ELR (cell line): ENCODE data around the gene CIC.
A peak's percentile ranks its signal among the peaks of the same experiment; 100 is the strongest.
"Not testable (repeated sequence)": the region's sequence is repeated elsewhere in the genome, so short reads cannot be mapped to it uniquely, and the experiment has no call there.

Experiments
- DNase-seq: peaks from one replicate; pipeline ENCODE4 v3.0.0-alpha.2; 2015; ENCODE audit warnings: low read depth

Gene CIC

DNA sequence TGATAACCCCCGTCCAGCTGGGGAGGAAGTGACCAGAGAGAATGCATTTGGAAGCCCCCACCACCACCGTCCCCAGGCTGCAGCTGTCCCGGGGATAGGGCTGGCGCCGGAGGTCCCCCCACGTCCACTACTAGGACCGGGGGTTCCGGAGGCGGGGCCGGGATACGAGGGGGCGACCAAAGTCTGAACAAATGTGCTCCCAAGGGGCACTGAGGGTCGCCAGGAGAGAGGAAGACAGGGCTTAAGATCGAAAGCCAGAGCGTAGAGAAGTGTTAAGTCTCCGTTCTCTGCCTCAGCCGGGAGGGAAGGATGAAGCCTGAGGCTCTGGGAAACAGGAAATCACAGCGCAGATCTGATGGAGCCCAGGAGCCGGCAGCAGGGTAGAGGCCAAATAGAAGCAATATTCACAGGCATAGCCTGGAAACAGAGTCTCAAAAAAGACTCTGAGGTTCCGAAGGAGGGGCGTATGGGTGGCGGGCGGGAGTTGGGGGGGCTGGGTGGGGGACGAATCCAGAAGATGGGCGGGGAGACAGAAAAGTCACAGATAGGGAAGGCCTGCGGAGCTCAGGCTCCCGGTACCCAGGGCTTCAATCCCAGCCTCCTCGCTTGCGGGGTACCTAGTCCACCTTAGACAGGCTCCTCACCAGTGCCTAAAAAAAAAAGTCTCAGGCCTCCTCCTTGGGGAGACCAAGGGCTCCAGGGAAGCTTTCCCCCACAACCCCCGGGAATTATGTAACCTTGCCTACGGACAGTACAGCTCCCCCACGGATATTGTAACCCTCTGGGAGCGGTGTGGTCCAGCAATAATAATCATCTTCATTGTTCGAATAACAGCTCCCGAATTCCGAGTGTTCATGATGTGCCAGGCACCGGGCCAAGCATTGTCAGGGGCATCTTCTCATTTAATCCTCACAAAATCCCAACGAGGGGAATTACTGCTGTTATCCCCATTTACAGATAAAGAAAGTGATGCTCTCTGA, 13.0 kb upstream of the CIC start:
- peak; percentile 72 for DNase-seq

DNA sequence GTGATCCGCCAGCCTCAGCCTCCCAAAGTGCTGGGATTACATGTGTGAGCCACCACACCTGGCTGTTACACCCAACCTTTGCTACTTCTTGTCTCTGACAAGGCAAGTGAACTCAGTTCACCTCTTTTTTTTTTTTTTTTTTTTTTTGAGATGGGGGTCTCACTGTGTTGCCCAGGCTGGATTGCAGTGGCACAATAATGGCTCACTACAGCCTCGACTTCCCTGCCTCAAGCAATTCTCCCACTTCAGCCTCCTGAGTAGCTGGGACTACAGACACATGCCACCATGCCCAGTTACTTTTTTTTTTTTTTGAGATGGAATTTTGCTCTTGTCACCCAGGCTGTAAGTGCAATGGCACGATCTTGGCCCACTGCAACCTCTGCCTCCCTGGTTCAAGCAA, 11.2 kb upstream of the CIC start:
- DNase-seq: not testable (repeated sequence)

DNA sequence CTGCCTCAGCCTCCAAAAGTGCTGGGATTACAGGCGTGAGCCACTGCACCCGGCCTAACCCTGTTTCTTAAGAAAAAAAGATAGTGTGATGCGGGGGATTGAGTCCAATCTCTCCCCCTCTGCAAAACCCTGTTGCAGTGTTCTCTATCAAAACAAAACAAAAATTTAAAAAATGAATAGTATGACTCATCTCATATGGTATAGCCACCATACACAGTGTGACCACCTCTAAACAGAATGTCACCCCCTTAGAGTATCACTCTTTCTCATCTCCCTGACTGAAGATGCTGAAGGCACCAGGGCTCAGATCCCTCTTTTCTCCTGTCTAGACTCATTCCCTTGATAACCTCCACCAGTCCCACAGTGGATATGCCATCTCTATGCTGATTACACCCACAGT, 7.3 kb upstream of the CIC start:
- DNase-seq: peak; percentile 15

DNA sequence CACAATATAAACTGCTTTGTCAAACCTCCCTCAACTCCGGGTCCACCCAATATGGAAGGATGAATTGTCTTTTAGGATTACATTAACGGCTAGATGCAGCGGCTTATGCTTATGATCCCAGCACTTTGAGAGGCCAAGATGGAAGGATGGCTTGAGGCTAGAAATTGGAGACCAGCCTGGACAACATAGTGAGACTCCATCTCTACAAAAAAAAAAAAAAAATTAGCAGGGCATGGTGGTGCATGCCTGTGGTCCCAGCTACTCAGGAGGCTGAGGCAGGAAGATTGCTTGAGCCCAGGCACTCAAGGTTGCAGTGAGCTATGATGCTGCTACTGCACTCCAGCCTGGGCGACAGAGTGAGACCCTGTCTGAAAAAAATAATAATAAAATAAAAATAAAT, 2.9 kb upstream of the CIC start:
- DNase-seq: not testable (repeated sequence)

DNA sequence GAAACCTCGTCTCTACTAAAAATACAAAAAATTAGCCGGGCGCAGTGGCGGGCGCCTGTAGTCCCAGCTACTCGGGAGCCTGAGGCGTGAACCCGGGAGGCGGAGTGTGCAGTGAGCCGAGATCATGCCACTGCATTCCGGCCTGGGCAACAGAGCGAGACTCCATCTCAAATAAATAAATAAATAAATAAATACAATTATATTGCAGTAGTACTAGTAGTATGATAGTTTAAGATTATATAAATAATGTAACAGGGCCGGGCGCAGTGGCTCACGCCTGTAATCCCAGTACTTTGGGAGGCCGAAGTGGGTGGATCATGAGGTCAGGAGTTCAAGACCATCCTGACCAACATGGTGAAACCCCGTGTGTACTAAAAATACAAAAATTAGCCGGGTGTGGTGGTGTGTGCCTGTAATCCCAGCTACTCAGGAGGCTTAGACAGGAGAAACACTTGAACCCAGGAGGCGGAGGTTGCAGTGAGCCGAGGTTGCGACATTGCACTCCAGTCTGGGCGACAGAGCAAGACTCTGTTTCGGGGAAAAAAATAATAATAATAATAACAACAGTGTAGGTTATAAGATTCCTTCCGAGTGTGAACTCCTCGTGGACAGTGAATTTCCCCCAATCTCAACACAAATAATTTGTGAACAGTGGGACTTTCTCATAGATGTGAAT, 2.0 kb upstream of the CIC start:
- DNase-seq: not testable (repeated sequence)

DNA sequence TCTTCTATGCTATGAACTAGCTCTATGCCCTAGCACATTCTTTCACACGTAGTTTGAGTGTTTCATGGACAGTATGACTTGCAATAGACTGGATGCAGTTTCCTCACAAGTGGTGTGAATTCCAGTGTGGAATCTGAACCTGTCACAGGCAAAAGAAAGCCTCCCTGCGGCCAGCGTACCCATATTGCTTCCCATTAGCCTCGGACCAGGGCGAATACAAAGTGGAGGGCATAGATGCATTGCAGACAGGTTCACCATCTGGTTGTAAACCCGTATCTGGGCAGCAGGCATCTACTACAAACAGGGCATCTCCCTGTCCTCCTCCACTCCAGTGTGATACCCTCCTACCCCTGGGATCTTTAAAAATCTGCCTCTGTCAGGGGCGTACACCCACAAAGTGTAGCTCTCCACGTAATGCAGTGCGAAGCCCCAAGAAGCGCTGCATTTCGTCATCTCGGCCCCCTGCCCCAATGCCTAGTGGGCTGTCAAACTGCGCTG, 1.4 kb upstream of the CIC start:
- peak; percentile 22 for DNase-seq

DNA sequence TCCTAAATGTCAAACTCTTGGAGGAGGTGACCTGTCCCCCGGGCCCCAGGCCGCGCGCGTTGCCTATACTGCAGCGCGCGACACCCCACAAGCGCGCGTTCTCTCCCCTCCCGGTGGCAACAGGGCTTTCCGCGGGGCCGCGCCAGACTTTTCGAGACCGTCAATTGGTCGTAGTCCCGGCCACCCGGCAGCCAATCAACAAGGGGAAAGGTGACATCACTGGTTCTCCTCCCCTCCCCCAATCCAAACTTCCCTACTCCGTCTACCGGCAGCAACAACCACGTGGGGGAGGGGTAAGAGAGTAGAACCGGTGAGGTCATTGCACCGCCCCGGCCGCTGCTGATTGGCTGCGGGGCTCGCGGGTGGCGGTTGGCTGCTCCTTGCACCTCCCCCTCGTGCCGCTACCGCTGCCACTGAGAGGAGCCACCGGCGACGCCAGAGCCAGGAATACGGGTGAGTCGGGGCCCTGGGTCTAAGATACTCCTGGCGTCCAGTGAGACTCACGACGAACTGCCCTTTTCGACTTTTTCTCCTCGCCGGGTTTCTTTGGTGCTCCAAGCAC, 829 bp upstream of the CIC start:
- DNase-seq: peak; percentile 100

DNA sequence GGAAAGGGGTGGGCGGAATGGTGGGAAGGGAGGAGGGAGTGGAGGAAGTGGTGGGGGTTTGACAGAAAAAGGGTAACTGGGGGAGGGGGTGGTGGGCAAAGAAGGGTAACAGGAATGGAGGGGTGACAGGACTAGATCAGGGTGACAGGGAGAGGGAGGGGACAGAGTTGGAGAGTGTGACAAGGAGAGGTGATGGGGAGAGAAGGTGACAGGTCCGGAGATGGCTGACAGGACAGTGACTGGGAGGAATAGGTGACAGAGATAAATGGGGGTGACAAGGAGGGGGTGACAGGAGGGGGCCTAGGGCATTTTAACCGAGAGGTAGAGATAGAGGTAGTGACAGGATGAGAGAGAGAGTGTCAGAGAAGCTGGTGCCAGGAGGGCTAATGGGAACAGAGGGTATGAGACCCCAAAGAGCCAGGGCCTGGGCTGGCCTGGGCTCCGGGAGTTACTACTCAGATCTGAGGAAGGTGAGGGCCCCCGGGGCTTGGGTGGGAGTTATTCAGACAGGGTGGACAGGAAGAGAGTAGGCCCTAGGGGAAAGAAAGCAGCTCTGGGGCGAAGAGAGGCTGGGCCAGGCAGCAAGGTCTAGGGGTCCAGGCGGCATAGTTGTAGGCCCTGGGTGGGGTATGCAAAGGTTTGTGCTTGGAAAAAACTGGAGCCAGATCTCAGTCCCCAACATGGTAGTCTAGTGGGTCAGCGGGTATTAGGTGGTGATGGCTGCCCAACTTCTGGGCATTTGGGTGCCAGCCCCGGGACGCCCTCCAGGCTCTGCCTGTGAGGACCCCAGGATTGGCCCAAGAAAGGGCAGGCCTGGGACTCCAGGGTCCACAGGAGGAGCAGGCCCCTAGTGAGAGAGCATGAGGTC, 660 bp downstream of the CIC start:
- DNase-seq: peak; percentile 41

DNA sequence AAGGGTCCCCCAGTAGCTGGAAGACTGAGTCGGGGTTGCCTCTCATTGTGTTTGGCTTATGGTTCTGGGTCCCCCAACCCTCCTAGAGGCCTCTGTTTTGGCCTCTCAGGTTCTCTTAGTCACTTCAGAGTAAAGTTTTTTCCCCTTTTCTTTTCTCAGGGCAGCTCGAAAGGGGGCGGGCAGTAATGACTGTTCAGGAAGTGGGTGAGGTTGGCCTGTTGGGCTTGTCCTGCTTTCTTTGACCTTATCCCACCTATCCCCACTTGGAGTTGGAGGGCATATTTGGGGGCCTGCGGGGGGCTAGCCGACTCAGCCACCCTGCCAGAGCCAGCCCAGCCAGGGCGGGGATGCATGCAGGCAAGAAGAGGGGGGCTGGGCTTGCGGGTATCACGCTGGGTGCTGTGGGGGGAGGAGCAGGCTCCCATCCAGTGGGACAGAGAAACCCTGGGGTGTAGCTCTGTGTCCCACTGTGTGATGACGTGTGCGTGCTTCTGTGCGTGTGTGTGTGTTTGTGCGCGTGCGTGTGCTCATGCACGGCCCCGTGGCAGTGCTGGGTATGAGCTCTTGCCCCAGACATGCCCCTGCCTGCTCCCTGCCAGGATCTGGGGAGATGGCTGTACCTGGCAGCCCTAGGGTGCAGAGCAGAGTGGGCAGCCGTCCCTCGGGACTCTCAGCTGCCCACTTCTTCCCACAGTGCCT, 1.4 kb downstream of the CIC start:
- peak; percentile 88 for DNase-seq

DNA sequence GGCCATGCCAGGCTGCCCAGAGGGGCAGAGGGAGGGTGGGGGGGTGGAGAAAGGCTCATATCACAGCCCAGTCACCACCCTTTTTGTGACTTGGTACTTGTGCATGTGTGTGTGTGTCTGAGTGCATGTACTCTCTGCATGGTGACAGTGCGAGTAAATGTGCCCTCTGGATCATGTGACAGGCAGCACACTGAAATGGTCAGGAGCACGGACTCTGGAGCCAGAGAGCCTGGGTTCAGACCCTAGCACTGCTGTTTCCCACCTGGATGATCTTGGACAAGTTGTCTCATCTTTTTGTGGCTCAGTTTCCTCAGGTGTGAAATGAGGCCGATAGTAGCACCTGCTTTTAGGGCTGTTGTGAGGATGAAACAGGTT, 2.0 kb downstream of the CIC start:
- DNase-seq: no peak

DNA sequence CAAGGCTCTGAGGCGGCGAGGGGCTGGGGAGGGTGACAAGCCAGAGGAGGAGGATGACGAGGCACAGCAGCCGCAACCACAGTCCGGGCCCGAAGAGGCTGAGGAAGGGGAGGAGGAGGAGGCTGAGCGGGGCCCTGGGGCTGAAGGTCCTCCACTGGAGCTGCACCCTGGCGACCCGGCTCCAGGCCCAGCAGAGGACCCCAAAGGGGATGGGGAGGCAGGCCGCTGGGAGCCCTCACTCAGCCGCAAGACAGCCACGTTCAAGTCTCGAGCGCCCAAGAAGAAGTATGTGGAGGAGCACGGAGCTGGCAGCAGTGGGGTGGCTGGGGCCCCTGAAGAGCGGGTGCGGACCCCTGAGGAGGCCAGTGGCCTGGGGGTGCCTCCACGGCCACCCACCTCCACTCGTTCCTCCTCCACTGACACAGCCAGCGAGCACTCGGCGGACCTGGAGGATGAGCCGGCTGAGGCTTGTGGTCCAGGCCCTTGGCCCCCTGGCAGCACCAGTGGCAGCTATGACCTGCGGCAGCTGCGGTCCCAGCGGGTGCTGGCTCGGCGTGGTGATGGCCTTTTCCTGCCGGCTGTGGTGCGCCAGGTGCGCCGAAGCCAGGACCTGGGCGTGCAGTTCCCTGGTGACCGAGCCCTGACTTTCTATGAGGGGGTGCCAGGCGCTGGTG, 2.9 kb downstream of the CIC start:
- DNase-seq: no peak

DNA sequence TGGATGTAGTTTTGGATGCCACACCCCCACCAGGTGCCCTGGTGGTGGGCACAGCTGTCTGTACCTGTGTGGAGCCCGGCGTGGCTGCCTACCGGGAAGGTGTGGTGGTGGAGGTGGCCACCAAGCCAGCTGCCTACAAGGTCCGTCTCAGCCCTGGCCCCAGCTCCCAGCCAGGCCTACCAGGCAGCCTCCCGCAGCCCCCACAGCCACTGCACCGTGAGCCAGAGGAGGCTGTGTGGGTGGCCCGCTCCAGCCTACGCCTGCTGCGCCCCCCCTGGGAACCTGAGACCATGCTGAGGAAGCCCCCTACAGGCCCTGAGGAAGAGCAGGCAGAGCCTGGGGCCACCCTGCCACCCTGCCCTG, 3.5 kb downstream of the CIC start:
- no peak for DNase-seq

DNA sequence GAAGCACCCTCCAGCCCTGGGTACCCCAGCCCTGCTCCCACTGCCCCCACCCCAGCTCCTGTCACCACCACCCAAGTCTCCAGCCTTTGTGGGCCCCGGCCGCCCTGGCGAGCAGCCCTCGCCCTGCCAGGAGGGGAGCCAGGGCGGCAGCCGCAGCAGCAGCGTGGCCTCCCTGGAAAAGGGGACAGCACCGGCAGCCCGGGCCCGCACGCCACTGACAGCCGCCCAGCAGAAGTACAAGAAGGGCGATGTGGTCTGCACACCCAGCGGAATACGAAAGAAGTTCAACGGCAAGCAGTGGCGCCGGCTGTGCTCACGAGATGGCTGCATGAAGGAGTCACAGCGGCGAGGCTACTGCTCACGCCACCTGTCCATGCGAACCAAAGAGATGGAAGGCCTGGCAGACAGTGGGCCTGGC, 3.9 kb downstream of the CIC start:
- DNase-seq: no peak

DNA sequence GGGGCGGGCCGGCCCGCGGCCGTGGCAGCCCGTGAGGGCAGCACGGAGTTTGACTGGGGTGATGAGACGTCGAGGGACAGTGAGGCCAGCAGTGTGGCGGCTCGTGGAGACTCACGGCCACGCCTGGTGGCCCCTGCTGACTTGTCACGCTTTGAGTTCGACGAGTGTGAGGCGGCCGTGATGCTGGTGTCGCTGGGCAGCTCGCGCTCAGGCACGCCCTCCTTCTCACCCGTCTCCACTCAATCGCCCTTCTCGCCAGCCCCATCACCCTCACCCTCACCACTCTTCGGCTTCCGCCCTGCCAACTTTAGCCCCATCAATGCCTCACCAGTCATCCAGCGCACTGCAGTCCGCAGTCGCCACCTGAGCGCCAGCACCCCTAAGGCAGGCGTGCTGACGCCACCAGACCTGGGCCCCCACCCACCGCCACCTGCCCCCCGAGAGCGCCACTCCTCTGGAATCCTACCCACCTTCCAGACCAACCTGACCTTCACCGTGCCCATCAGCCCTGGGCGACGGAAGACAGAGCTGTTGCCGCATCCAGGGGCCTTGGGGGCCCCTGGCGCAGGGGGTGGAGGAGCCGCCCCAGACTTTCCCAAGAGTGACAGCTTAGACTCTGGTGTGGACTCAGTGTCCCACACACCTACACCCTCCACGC, 4.5 kb downstream of the CIC start:
- DNase-seq: no peak

DNA sequence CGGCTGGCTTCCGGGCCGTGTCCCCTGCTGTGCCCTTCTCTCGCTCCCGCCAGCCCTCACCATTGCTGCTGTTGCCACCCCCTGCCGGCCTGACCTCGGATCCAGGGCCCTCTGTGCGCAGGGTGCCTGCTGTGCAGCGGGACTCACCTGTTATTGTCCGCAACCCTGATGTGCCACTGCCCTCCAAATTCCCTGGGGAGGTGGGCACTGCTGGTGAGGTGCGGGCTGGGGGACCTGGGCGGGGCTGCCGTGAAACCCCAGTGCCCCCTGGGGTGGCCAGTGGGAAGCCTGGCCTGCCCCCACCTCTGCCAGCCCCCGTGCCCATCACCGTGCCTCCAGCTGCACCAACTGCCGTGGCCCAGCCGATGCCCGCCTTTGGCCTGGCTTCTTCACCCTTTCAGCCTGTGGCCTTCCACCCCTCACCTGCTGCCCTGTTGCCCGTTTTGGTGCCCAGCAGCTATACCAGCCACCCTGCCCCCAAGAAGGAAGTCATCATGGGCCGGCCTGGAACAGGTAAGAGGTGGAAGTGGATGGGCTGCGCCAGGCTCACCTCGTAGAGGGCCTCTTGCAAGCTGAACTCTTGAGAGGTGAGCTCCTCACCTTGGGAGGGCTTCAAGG, 5.1 kb downstream of the CIC start:
- no peak for DNase-seq

DNA sequence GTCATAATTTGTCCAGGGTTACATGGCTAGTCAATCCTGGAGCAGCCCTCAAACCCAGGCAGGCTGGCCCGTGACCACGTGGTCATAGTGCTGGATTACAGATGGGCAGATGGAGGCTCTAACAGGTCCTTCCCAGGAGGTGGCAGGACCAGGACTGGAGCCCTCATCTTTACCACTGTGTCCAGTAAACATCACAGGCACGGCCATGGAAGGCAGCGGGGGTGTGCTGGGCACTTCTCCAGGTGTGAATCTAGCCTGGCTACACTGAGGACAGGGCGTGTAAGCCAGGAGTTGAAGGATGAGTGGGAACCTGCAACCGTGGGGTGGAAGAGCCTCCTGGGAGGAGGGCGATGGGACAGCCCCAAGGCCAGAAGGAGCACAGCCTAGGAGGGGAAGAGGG, 6.1 kb downstream of the CIC start:
- no peak for DNase-seq

DNA sequence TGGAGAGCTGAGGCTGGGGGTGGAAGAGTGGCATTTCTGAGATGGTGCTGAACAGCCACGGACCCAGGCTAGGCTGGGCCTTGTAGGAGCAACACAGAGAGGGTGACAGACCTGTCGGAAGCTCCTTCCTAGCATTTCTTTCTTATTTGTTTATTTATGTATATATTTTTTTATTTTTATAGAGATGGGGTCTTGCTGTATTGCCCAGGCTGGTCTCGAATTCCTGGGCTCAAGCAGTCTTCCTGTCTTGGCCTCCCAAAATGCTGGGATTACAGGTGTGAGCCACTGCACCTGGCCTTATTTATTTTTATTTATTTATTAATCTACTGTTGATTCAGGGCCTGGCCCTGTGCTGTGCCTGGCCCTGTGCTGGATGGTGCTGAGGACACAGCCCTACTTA, 6.5 kb downstream of the CIC start:
- no peak for DNase-seq

DNA sequence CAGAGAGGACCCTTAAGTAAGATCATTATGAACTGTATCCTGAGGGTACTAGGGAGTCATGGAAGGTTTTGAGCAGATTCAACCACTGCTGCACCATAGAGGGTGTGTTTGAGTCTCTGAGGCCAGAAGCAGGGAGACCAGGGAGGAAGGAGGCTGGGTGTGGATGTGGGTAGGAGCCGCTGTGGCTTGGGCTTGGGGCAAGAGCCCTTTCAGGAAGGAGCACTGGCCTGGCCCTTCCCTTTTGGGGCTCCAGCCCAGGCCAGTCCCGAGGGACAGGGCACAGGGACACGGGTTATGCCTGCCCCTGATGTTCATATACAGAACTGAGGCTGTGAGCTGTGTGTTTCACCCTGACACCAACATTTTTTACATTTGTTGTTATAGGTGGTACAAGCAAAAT, 7.2 kb downstream of the CIC start:
- DNase-seq: no peak

DNA sequence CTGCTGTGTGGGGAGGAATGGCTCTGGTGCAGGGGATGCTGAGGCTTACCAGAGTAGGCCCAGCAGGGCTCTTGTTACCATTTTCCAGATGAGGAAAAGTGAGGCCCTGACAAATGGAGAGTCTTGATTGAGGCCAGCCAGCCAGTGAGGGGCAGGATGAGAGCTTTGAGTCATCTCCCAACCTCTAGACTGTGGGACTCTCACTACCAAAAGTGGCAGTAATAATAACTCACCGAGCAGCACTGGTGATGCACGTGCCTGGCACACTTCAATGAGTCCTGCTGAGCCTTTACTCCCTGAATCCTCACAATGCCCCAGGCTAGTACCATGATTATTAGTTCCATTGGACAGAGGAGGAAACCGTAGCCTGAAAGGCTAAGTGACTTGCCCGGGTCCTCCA, 7.8 kb downstream of the CIC start:
- peak; percentile 67 for DNase-seq
